NCI-H146 (cell line): ENCODE data around the gene CNBD2.
"Not testable (repeated sequence)": the region's sequence is repeated elsewhere in the genome, so short reads cannot be mapped to it uniquely, and the experiment has no call there.

Experiments
- DNase-seq: peaks from one replicate; lab custom pipeline; 2025; lab: John Stamatoyannopoulos, UW

CNBD2 gene

DNA sequence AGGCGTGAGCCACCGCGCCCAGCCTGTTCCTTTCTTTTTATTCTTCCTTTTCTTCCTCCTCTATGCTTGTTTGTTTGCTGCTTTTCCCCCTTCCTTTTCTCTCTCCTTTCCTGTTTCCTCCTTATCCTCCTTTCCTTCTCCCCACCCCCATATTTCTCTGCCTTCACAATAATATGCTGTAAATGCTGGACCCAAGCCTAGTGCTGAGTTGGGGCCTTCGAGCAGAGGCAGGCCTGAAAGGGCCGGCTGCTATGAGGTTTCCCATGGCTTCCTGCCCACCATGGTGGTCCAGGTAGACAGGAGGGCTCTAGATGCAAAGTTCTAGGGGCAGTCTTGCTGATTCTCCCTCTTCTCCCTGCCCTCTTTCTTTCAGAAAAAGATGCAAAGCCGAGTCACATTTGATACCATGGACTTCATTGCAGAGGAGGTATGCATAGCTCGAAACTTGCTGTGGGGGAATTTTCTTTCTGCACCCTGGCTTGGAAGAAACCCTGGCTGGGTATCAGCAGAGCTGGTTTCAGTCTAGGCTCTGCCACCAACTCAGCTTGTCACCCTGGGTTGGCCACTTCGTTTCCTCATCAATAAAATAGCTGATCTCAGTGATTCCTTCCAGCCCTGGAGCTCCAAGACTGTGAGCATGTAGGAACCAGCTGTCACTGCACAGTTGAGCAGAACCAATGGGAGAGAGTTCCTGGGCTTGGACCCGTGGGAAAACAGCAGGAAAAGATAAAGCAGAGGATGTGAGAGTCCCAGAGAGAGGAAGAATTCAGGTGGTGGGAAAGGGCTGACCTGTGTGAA, 7.4 kb downstream of the CNBD2 start:
- no peak for DNase-seq

DNA sequence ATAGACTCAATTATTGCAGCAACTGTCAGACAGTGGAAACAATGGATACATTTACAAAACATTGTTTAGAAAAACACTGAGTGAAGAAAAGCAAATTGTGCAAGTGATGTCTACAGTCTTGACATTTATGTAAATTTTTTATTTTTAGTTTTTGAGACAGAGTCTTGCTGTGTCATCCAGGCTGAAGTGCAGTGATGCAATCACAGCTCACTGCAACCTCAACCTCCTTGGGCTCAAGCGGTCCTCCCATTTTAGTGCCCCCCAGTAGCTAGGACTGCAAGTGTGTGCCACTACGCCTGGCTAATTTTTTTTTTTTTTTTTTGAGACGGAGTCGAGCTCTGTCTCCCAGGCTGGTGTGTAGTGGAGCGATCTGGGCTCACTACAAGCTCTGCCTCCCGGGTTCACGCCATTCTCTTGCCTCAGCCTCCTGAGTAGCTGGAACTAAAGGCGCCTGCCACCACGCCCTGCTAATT, 9.7 kb downstream of the CNBD2 start:
- no peak for DNase-seq

DNA sequence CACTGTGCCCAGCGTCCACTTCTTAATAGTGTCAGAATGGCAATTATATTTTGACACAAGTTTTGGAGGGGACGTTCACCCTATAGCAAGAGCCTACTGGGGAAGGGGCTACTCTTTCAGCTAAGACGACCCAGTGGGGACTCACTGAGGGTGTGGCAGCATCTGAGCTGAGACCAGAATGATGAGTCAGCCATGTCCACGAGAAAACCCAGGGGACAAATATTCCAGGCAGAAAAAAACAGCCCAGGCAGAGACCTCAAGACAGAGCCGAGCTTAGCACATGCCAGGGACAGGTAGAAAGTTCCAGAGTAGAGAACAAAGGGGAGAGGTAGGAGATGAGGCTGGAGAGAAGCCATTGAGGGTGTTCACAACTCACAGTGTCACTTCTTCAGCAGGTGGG, 11.2 kb downstream of the CNBD2 start:
- DNase-seq, result no peak

DNA sequence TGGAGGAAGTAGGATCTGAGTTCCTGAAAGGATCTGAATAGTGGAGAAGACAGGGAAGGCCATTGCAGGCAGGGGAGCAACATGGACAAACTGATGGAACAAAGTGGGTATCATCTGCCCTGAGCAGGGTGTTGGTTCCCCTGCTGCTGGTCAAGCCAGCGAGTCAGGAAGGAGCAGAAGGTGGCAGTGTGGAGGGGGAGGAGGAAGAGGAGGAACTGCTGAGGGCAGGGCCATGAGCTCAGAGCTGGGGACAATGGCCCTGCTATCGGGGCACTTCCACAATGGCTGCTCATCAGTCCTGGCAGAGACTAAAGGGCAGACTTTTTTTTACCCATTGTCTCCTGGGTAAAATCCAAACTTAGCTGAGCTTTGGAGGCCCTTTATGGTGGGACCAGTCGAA, 13.6 kb downstream of the CNBD2 start:
- DNase-seq, result no peak

DNA sequence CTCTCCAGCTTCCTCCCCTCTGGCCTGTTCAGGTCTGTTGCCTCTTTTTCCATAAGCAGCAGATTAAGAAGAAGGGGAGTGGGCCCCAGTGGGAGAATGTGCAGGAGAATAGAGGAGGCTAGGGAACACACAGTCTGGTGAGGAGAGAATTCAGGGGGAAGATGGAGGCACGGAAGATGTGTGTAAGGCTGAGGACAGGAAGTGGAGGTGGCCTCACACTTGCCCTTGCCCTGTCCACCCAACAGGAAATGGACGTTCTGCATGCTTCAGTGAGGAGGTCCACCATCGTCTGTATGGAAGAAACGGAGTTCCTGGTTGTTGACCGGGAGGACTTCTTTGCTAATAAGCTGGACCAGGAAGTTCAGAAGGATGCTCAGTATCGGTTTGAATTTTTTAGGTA, 16.0 kb downstream of the CNBD2 start:
- DNase-seq, result no peak

DNA sequence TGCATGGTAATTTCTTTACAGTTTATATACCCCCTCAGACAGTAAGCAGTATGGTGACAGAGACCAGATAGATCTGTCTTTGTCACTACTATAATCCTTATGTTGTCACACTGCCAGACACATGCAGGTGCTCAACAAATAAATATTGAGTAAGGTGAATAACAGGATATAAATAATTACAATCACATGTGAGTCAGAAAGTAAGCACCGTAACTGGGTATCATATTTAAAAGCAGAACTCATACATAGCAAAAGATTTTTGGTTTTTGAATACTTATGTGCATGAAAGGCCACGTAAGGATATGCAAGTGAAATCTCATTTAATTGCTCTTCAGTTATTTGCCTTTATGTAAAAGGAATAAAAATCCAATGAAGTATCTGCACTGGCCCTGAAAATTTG, 17.4 kb downstream of the CNBD2 start:
- no peak for DNase-seq

DNA sequence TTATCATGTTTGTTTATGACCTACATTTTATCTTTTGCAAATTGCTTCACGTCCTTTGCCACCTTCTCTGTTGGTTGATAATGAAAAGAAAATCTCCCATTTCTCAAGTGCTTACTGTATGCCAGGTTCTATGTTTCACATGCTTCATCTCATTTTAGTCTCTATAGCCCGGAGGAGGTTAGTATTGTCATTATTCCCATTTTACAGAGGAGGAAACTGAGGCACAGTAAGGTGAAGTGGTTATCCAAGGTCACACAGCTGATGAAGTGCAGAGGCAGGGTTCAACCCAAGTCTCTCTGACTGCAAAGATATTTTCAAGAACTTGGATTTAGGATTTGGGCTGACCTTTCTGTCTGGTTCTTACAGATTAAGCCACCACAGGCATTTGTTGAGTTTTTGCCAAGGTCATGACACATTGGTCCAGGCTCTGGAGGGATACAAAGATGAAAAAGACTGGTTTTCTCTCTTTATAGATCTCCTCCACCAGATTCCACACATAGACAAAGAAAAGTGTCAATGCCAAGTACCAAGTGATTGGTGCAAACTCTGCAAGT, 20.6 kb downstream of the CNBD2 start:
- DNase-seq, result no peak

DNA sequence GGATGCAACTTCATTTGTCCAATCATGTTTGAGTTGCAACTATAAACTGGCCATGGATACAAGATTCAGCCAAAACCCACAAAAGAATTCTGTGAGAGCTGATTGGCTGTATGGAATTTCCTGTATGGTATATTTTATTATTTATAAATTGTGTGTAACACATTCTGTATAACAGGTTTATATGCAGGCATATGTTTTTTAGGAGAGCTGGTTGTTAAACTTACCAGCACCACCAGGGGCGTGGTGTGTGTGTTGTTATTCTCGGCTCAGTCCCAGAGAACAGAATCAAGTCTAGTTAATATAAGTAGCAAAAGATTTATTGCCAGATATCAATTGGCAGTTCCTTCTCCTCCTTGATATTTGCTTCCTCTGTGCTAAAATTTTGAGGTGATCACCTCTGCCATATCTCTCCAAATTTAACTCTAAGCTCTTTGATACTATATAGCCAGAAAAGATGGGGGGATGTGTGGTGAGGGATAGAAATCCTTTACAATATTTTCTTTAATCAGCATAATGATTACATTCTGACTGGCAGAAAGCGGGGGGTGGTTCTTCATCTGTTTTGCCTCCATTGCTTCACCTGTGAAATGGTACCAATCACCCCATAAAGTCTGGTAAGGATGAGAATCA, 22.9 kb downstream of the CNBD2 start:
- no peak for DNase-seq

DNA sequence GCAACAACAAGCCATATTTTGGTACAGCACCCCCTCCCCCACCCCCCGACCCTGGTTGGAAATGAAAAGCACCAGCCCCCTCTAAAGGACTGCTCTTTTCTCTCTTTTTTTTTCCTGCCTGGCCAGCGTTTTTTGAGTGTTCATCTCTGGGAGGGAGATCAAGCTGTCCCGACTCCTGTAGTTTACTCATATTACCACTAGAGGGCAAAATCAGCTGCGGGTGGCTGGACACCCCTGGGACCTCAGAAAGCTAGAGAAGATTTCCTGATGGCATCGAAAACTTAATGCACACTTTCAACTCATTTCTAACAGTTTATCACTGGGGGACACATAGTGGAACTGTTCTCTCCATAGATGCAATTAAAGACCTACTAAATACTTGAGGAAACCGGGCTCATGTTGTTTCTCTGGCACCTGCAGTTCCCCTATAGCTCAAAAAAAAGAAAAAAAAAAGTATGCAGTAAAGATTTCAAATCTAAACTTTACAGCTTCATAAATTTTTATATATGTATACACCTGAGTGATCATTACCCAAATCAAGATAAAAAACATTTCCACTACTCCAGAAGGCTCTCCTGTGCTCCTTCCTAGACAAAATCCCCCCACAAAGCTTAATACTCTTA, 24.4 kb downstream of the CNBD2 start:
- peak; percentile 76 for DNase-seq

DNA sequence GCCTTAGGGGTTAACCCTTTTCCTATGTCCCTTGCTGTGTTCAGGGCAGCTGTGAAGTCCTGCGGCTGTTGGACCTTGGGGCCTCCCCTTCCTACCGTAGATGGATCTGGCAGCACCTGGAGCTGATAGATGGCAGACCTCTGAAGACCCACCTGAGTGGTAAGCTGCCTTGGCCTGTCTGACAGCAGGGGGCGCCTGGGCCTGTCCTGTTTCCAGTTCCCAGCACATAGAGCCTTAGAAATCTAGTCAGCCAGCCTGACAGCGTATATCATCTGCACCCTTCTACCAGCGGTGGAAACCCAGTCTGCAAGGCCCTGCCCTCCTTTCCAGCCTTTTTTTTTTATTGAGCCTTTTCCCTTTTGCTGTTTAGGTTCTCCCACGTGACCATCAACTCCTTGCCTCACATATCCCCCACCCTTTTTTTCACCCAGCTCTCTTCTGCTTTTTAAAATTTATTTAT, 26.6 kb downstream of the CNBD2 start:
- DNase-seq, result peak; percentile 95

DNA sequence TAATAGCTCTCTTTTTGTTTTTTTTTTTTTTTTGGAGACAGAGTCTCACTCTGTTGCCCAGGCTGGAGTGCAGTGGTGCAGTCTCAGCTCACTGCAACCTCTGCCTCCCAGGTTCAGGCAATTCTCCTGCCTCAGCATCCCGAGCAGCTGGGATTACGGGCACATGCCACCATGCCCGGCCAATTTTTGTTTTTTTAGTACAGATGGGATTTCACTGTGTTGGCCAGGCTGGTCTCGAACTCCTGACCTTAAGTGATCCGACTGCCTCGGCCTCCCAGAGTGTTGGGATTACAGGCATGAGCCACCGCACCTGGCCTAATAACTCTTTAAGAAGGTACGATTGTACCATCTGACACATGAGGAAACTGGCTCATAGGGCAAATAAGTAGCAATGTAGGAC, 28.1 kb downstream of the CNBD2 start:
- DNase-seq, result not testable (repeated sequence)

DNA sequence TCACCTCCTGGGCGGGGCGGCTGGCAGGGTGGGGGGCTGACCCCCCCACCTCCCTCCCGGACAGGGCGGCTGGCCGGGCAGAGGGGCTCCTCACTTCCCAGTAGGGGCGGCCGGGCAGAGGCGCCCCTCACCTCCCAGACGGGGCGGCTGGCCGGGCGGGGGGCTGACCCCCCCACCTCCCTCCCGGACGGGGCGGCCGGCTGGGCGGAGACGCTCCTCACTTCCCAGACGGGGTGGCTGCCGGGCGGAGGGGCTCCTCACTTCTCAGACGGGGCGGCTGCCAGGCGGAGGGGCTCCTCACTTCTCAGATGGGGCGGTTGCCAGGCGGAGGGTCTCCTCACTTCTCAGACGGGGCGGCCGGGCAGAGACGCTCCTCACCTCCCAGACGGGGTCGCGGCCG, 32.9 kb downstream of the CNBD2 start:
- not testable (repeated sequence) for DNase-seq

DNA sequence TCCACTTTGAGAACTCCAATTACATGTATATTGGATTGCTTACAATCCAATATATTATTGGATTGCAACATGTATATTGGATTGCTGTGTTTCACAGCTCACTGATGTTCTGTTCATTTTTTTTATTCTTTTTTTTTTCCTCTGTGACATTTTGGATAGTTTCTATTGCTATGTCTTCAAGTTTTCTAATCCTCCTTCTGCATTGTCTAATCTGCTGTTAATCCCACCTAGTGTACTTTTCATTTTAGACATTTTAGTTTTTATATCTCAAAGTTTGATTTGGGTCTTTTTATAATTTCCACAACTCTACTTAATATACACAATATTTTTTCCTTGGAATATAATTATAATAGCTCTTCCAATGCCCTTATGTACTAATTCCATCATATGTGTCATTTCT, 34.5 kb downstream of the CNBD2 start:
- DNase-seq, result no peak

DNA sequence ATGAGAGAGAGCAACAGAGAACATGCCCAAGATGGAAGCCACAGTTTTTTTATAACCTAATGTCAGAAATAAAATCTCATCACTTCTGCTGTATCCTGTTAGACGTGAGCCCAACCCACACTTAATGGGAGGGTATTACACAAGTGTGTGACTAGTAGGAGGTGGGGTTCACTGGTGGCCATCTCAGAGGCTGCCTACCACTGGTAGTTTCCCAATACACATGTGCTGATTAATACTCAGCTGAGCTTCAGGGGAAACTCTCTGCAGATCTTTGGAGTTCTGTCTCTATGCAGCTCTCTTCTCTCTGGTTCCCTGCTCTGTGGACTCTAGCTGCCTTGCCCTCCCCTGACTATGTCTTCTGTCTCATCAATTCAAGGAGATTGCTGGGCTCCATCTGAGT, 35.7 kb downstream of the CNBD2 start:
- no peak for DNase-seq

DNA sequence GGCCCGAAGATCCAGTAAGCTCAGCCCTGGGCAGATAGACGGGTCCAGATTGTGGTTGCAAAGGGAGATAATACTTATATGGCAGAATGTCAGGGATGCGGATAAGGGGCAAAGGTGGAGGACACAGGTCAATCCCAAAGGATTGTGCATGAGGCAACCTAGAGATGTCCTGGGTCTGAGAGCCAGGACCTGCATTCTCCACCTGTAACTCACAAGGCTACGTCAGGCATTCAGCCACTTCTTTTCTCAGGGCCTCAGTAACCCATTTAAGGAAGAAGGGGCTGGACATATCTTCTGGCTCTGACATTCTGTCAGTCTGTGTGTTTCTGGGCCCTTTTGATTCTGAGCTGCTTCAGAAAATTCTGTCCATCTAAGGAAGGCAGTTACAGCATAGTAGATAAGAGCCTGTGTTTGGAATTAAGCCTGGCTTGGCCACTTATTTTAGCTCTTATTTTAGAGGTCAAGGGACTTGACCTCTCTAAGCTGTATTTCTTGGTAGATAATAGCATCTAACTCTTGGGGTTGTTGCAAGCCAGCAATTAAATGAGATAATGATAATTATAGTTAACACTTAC, 40.2 kb downstream of the CNBD2 start:
- DNase-seq, result no peak

DNA sequence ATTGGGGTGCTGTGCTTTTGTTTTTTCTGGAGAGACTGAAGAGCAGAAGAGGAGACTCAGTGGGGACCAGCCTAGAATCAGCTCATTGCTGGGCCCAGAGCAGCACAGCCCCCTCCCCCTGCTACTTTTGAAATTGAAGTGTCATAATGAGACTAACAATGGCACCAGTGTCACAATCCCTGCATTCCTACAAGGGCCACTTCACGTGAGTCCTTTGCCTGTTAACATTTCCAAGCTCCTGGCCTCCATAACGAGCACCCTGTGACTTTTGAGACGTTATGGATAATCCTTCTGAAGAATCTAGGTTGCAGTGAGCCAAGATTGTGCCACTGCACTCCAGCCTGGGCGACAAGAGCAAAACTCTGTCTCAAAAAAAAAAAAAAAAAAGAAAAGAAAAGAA, 41.7 kb downstream of the CNBD2 start:
- no peak for DNase-seq

DNA sequence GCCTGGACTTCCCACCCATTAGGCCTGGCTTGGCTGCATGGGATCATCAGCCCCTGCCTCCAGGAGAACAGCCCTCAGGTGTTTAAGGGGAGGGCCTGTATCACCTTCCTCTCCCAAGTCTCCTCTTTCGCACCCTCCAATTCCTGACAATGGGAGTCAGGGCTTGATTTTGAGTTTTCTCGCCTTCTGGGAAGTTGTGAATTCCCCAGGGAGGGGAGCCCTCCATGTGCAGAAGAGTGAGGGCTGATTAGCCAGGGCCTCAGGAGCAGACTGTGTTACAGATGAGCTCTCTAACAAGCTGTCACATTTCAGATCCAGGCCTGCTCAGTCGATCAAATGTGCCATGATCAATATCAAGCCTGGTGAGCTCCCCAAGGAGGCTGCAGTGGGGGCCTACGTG, 42.4 kb downstream of the CNBD2 start:
- no peak for DNase-seq

DNA sequence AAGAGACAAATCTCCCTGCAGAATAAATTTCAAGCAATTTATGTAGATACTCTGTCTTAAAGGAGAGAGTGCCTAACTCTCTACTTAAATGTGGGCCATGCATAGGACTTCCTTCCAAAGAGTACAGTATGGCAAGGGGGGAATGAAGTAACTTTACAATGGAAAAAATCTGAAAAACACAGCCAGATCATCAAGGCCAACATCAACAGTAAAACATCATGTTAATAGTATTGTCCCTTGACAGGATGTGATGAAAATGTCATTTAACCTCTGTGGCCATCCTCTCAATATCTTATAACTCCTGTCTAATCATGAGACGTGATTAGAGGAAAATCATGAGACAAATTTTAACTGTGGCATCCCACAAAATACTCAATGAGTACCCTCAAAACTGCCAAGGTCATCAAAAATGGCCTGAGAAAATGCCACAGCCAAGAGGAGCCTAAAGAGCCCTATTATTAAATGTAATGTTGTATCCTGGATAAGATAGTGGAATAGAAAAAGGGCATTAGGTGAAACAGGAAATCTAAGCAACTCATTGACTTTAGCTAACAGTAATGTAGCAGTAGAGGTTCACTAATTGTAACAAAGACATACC, 47.5 kb downstream of the CNBD2 start:
- no peak for DNase-seq

DNA sequence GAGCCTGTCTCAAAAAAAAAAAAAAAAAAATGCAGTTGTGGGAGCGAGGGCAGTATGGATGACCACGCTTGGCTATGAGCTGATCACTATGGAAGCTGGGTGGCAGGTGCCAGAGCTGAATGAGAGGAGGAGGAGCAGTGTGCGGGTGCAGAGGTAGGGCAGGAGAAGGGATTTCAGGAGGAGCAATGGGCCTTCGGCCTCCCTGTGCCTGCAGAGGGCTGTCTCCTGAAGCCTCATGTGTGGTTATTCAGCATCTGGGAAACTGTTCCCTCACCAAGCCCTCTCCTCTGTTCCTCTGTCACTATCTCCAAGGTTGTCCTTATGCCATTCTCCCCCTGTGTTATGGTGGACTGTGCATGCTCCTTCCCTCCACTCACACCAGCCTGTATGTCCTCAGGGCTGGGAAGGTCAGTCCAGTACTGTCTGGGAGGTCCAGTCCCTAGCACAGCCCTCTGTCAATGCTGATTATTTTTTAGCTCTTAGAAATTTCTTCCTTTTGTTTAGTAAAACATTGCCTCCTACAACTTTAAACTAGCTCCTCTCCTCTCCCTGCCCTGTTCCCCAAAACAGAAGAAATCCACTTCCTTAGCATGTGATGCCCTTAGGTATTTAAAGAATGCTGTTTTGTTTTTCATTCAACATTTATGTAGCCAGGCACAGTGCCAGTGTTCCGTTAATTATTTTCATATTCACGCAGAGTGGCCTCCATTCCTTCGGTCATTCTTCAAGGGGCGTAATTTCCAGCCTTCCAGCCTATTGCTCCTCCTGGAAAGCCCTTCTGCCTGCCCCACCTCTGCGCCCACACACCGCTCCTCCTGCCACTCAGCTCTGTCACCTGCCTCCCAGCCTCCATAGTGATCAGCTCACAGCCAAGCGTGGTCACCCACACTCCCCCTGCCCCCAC, 48.9 kb downstream of the CNBD2 start:
- no peak for DNase-seq

DNA sequence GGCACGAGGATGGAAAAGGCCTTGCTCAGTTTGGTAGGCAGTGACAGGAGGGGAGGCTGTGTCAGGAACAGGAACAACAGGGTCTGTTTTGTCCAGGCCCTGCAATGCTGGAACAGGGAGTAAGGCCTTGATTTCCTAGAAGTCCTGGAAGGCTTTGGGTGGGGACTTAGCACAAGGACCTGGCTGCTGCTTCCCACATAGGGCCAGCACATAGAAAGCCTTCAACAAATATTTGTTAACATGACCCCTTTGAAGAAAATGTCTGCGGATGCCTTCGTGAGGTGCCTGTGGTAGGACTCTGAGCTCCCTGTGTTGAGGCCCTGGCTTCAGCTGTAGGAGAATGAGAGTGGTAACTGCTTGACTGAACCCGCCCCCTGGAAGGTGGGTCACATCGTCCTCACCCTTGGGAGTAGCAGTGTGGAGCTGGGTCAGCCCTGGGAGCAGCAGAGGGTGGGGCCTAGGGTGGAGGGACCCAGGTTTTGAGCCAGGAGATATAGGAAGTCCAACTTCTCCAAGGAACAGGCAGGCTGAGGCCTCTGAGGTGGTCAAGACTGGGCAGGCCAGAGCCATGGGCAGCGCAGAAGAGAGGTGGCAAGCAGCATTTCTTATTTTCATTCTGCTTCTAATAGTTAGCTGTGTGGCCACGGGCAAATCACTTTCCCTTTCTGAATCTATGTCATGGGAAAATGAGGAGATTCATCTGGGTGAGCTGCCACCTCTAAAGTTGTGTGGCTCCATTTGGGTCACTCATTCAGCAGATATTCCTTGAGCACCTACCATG, 50.0 kb downstream of the CNBD2 start:
- no peak for DNase-seq
